NCI-H748 (cell line): ENCODE data around the gene CNTN3.

Experiments
- DNase-seq: peaks from one replicate; lab custom pipeline; 2025; ENCODE audit not compliant: unreplicated experiment; lab: John Stamatoyannopoulos, UW

CNTN3 gene

GRCh38 chr3:74613060-74613459 lies 1.4 kb downstream of the CNTN3 start:
- DNase-seq = peak; percentile 36

GRCh38 chr3:74611206-74611605 lies 3.3 kb downstream of the CNTN3 start:
- DNase-seq = no peak

DNA sequence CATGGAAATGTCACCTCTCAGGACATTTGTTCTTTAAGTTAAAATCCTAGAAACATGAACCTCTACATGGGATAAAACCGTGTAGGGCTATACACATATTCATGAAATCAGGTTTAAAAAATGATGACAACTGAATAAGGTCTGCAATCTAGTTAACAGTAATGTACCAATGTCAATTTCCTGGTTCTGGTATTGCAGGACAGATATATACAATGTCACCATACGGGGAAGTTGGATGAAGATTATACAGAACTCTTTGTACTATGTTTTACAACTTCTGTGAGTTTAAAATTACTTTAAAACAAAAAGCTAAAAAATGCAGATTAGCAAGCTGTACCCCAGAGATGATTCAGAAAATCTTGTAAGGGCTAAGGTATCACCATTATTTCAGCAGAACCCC lies 6.7 kb downstream of the CNTN3 start:
- DNase-seq = no peak

- DNase-seq = no peak
Observed at GRCh38 chr3:74606996-74607395, 7.5 kb downstream of the CNTN3 start.

DNA sequence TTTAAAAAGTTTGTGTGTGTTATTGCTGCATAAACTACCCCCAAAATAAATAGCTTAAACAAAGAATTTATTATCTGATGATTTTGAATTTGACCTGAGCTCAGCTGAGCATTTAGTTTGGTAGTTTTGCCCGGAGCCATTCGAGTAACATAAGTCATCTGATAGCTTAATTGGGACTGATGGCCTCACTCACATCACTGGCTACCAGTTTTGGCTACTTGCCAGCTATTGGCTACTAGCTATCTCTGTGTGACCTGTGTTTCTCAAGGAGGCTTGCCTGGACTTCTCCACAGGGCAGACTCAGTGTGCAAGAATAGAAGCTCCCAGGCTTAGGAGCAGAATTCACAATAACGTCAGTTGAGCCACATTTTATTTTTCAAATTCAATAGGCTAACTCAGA lies 9.0 kb downstream of the CNTN3 start:
- DNase-seq = peak; percentile 70

GRCh38 chr3:74603292-74603691 lies 11.2 kb downstream of the CNTN3 start:
- no peak for DNase-seq

- no peak for DNase-seq
Observed at GRCh38 chr3:74602471-74602870, 12.0 kb downstream of the CNTN3 start.

GRCh38 chr3:74601793-74602192 lies 12.7 kb downstream of the CNTN3 start:
- no peak for DNase-seq

DNA sequence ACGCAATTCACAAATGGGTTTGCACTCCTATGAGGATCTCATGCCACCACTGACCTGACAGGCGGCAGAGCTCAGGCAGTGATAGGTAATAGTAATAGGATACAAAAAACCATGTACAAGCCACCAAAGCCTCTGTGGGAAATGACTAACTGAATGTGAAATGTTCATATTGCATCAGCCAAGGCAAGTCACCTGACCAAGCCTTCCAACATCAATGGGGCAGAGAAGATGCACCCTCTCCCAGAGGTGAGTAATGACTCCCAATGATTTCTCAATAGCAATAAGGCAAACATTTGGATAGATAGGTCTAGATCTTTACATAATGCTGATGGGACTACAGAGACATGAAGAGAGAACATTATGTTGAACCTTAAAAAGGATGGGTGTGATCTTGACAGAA lies 14.9 kb downstream of the CNTN3 start:
- DNase-seq = no peak

DNA sequence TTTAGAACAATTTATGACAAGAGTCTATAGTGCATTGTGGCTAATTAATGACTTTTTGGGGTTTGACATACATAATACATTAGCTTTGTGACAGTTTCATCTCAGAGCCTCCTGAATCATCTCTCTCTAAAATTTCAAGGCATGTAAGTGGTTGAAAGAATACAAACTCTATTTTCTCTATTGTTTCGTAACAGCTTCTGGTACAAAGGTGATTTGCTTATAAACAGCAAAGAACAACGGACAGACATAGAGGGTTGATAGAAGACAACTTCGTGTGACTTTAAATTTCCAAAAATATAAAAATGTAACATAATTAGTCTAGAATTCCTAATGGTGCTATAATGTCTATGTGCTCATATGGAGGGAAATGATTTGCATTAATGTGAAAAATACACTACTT lies 21.3 kb downstream of the CNTN3 start:
- DNase-seq = no peak

GRCh38 chr3:74592359-74592758 lies 22.1 kb downstream of the CNTN3 start:
- no peak for DNase-seq

DNA sequence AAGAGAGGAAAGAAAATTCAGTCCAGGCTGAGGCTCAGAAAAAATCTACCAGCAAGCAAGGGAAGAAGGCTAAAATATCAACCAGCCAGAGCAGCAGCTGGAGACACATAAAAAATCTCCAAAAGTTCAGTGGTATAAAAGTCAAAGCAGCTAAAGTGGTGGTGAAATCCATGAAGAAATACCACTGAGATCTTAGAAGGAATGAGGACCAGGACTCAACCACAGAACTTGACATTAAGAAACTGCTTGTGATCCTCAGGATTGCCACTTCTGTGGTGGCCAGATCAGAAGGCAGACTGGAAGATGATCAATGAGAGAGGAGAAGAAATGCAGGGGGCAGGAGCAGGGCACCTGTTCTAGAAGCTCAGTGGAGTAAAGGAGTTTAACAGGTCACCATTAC lies 22.5 kb downstream of the CNTN3 start:
- no peak for DNase-seq

DNA sequence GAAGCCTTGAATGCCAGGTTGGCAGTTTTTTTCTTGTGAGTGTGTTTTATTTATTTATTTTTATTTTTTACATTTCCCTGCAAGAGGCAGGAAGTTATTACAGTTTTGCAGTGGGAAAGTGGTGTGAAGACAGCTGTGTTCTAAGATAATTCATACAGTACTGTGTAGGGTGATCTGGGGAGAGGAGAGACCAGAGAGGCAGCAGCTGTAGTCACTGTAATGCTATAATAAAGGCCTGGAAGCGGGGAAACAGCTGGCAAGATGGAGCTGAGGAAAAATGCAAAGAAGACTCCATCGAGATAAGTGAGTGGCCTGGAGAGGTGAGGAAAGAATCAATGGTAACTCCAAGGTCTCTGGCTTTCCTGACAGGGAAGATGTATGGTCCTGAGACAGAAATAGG lies 23.1 kb downstream of the CNTN3 start:
- DNase-seq = no peak

- no peak for DNase-seq
Observed at GRCh38 chr3:74590620-74591262, 23.7 kb downstream of the CNTN3 start.

- no peak for DNase-seq
Observed at GRCh38 chr3:74584782-74585181, 29.7 kb downstream of the CNTN3 start.

DNA sequence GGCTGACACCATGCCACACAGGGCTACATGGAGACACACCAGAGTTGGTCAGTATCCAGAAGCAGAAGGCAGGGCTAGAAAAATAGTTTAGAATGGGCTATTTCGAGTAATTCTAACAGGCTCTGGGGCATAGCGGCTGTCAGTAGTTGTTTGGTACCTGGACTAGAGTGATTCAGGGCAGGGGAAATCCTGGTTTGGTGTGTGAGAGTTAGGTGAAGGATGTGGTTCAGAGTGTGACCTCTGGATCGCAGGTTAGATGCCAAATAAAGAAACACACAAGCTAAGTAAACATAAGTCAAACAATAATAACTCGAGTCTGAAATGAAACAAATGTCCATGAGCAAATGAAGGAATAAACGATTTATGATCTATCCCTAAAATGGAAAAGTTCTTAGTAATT lies 31.5 kb downstream of the CNTN3 start:
- no peak for DNase-seq

DNA sequence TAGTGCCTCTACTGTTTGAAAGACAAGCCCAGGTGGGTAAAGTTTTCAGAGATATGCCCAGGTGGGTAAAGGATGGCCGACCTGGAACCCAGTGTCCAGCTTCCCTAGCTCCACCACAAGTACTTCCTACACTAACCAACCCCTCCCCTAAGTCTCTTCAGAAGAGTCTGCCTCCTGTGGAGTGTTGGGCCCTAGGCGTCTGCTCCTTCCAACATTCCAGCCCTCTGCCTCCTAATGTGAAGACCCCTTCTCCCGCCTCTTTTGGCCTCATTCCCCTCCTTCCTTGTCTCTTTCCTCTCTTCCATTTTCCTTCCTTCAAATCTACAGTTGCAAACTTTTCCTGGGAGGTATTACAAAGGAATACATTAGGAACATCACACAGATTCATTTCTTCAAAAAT lies 38.6 kb downstream of the CNTN3 start:
- no peak for DNase-seq

DNA sequence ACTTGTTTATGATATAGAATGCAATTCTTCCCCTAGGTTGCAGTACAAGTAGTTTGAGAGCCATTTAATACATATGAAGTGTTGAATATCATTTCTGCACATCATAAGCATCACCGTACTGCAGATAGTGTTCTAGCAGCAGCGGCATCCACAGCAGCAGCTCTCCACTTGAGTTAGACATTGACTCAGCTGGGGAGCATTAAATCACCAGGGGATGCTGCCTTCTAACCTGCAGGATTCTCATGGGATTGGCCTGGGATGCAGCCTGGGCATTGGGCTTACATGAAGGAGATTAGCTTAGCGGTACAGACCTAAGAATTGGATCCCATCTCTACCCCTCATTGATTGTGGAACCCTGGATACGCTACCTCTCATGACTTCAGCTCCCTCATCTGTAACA lies 43.3 kb downstream of the CNTN3 start:
- DNase-seq = no peak
